Hepatocyte (in vitro differentiated cells): Measurements from ENCODE around the gene HSPB8. TPM values are rescaled to one million over a fixed set of nuclear protein-coding genes. Genes with fewer than 3 reads are reported as not detected.

Experiments
- DNase-seq: peaks from one replicate; pipeline ENCODE4 v3.0.0-alpha.2; 2016; ENCODE audit warnings: low spot score
- H2AFZ ChIP-seq: fragments of 200-600 bp; sonication (generic); 2 replicates; pipeline ENCODE4 v1.6.0; 2016; ENCODE audit warnings: antibody characterized with exemption, mild to moderate bottlenecking
- H3K27ac ChIP-seq: fragments of 200-600 bp; sonication (generic); 2 replicates; pipeline ENCODE4 v1.5.1; 2016; ENCODE audit warnings: mild to moderate bottlenecking
- H3K27me3 ChIP-seq: fragments of 200-600 bp; sonication (generic); 2 replicates; pipeline ENCODE4 v1.6.1; 2016
- H3K36me3 ChIP-seq: fragments of 200-600 bp; sonication (generic); replicated peaks from 2 replicates; pipeline ENCODE4 v1.5.1; 2016; ENCODE audit warnings: low read depth; ENCODE audit not compliant: insufficient read depth
- H3K4me1 ChIP-seq: fragments of 200-600 bp; sonication (generic); 2 replicates; pipeline ENCODE4 v1.5.1; 2016; ENCODE audit warnings: mild to moderate bottlenecking, moderate library complexity; ENCODE audit not compliant: insufficient read depth
- H3K4me2 ChIP-seq: fragments of 200-600 bp; sonication (generic); 2 replicates; pipeline ENCODE4 v1.6.0; 2016
- H3K4me3 ChIP-seq: fragments of 200-600 bp; sonication (generic); 2 replicates; pipeline ENCODE4 v1.5.1; 2016; ENCODE audit warnings: mild to moderate bottlenecking
- H3K79me2 ChIP-seq: fragments of 200-600 bp; sonication (generic); 2 replicates; pipeline ENCODE4 v1.6.0; 2017; ENCODE audit warnings: mild to moderate bottlenecking
- H3K9me2 ChIP-seq: fragments of 200-600 bp; sonication (generic); replicated peaks from 2 replicates; pipeline ENCODE4 v1.6.0; 2017; ENCODE audit warnings: mild to moderate bottlenecking; ENCODE audit not compliant: insufficient read depth
- H3K9me3 ChIP-seq: fragments of 200-600 bp; sonication (generic); 2 replicates; pipeline ENCODE4 v1.5.1; 2016; ENCODE audit warnings: low read depth, mild to moderate bottlenecking
- H4K20me1 ChIP-seq: fragments of 200-600 bp; sonication (generic); 2 replicates; pipeline ENCODE4 v1.6.0; 2016; ENCODE audit warnings: mild to moderate bottlenecking; ENCODE audit not compliant: insufficient read depth, poor library complexity, severe bottlenecking
- CTCF ChIP-seq: fragments of 200-600 bp; sonication (generic); IDR thresholded peaks from 2 replicates; pipeline ENCODE4 v1.5.1; 2016; ENCODE audit warnings: antibody characterized with exemption, mild to moderate bottlenecking; ENCODE audit not compliant: poor library complexity
- EZH2 ChIP-seq: fragments of 200-600 bp; sonication (generic); IDR thresholded peaks from 2 replicates; pipeline ENCODE4 v1.6.1; 2016; ENCODE audit warnings: antibody characterized with exemption, mild to moderate bottlenecking, borderline replicate concordance
- EZH2phosphoT487 ChIP-seq: fragments of 200-600 bp; sonication (generic); IDR thresholded peaks from one replicate; pipeline ENCODE4 v1.6.1; 2018; ENCODE audit warnings: antibody characterized with exemption, mild to moderate bottlenecking, low read depth, moderate library complexity; ENCODE audit not compliant: unreplicated experiment, severe bottlenecking
- WGBS: methylation state at CpG from one replicate; pipeline ENCODE4 v1.1.6; 2016; ENCODE audit warnings: low lambda C conversion rate; ENCODE audit errors: missing lambda C conversion rate; 5-methylcytosine and 5-hydroxymethylcytosine counted together
- polyA plus RNA-seq: library from polyadenylated mRNA; unstranded; fragments of >200 nt; fragmentation: Nextera tagmentation; extraction: Ambion mirVana; gene quantifications from 2 replicates; pipeline ENCODE4 v1.2.1, GENCODE V29; 2016
- total RNA-seq: library from RNA; depleted of rRNA; stranded (reverse); fragments of >200 nt; gene quantifications from 2 replicates; pipeline ENCODE4 v1.2.3, GENCODE V29; 2014

HSPB8 gene
- total and polyA plus RNA-seq, 2 experiments from 2014 or later, result 28.5 to 39.7 TPM

DNA sequence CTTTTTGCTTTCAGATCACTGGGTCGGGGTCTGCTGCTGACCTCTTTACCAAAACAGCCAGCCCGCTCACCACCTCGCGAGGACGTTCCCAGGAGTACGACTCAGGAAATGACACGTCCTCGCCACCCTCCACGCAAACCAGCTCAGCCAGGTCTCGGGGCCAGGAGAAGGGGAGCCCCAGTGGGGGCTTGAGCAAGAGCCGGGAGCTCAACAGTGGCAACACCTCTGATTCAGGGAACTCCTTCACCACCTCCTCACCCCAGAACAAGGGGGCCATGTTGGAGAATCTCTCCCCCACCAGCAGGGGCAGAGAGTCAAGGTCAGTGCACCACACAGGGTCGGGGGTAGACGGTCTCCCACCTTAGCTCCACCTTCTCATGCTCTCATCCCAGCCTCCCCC lies 33.4 kb upstream of the HSPB8 start:
- no peaks in the 10 kb centered on the region for H3K27me3 ChIP-seq

DNA sequence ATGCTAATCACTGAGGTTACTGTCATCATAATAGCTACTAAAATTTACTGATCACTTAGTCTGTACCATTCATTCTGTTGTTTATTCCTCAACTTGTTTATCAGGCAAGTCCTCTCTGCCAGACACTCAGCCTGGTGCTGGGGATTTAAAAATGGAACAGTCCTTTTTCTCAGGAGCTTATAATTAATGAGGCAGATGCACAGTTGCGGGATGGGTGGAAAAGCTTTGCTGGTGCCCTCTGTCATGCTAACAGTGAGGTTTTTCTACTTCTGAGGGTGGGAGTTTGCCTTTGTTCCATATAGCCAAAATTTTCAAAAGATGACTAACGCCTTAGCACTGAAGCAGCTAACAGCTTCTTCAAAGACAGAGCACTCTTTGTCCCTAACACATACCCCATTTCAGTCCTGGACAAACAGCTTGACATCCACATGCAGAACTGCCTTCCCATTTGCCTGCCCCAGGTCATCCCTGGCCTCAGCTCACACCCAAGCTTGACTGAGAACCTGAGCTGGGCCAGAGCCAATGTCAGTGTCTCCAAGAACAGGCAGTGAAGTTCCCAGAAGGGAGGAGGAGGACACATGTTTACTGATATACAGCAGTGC lies 30.8 kb upstream of the HSPB8 start:
- Histone ChIP-seq H3K4me2 (no peak overlapping the region), H3K9me2 (no peaks in the 10 kb centered on the region), H3K9me3 (no peaks in the 10 kb centered on the region), H4K20me1 (no peaks in the 10 kb centered on the region), H3K4me1 (no peaks in the 10 kb centered on the region), H3K27me3 (no peaks in the 10 kb centered on the region), H2AFZ (no peak overlapping the region), H3K36me3 (no peaks in the 10 kb centered on the region), H3K27ac (no peak overlapping the region), H3K79me2 (no peaks in the 10 kb centered on the region), H3K4me3 (no peak overlapping the region)
- DNase-seq, result no peak
- TF ChIP-seq EZH2phosphoT487 (no peak), EZH2 (no peak), CTCF (no peak)
- 71% methylated on average over 2 of the region's 2 CpGs for WGBS

More for the DNA sequence above, 33.4 kb upstream of the HSPB8 start:
- DNase-seq, result no peak
- H3K79me2 ChIP-seq, result no peaks in the 10 kb centered on the region
- H3K4me3 ChIP-seq, result no peak overlapping the region
- no peaks in the 10 kb centered on the region for H3K36me3 ChIP-seq
- H3K4me1 ChIP-seq, result no peaks in the 10 kb centered on the region
- no peak overlapping the region for H3K27ac ChIP-seq
- WGBS, result 68% methylated on average over 13 of the region's 13 CpGs
- no peaks in the 10 kb centered on the region for H3K9me2 ChIP-seq
- no peak overlapping the region for H2AFZ ChIP-seq
- H4K20me1 ChIP-seq, result no peaks in the 10 kb centered on the region
- TF ChIP-seq EZH2phosphoT487 (no peak), EZH2 (no peak), CTCF (no peak)
- no peak overlapping the region for H3K4me2 ChIP-seq
- H3K9me3 ChIP-seq, result no peaks in the 10 kb centered on the region

GRCh38 chr12:119149270-119149669 lies 29.5 kb upstream of the HSPB8 start:
- TF ChIP-seq EZH2phosphoT487 (no peak), CTCF (no peak), EZH2 (no peak)
- Histone ChIP-seq H2AFZ (no peak overlapping the region), H3K9me2 (no peaks in the 10 kb centered on the region), H3K9me3 (no peaks in the 10 kb centered on the region), H3K4me1 (peaks cover 4% of the 10 kb centered on the region), H3K79me2 (no peaks in the 10 kb centered on the region), H3K36me3 (no peaks in the 10 kb centered on the region), H3K4me3 (no peak overlapping the region), H3K27ac (no peak overlapping the region), H3K4me2 (no peak overlapping the region), H4K20me1 (no peaks in the 10 kb centered on the region), H3K27me3 (no peaks in the 10 kb centered on the region)
- 94% methylated on average over 7 of the region's 7 CpGs for WGBS
- no peak for DNase-seq
